Measurements from ENCODE around the gene CNTNAP2. TPM values are rescaled to one million over a fixed set of nuclear protein-coding genes. Genes with fewer than 3 reads are reported as not detected.

CNTNAP2 gene
- total and polyA plus RNA-seq, 9 of the 15 experiments (the other 6 are each of a cell fraction or from before 2014, with no cell fraction given), result 0.04 to 0.62 (median 0.09) TPM; not detected in 4

DNA sequence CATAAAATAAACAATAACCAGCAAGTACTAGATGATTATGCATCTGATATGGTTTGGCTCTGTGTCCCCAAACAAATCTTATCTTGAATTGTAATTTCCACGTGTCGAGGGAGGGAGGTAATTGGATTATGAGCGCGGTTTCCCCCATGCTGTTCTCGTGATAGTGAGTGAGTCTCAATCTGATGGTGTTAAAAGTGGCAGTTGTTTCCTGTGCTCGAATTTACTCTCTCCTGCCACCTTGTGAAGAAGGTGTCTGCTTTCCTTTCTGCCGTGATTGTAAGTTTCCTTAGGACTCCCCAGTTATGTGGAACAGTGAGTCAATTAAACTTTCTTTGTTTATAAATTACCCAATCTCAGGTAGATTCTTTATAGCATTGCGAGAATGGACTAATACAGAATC, 15.1 kb downstream of the CNTNAP2 start (continued):
- TF ChIP-seq, protein P1, sequence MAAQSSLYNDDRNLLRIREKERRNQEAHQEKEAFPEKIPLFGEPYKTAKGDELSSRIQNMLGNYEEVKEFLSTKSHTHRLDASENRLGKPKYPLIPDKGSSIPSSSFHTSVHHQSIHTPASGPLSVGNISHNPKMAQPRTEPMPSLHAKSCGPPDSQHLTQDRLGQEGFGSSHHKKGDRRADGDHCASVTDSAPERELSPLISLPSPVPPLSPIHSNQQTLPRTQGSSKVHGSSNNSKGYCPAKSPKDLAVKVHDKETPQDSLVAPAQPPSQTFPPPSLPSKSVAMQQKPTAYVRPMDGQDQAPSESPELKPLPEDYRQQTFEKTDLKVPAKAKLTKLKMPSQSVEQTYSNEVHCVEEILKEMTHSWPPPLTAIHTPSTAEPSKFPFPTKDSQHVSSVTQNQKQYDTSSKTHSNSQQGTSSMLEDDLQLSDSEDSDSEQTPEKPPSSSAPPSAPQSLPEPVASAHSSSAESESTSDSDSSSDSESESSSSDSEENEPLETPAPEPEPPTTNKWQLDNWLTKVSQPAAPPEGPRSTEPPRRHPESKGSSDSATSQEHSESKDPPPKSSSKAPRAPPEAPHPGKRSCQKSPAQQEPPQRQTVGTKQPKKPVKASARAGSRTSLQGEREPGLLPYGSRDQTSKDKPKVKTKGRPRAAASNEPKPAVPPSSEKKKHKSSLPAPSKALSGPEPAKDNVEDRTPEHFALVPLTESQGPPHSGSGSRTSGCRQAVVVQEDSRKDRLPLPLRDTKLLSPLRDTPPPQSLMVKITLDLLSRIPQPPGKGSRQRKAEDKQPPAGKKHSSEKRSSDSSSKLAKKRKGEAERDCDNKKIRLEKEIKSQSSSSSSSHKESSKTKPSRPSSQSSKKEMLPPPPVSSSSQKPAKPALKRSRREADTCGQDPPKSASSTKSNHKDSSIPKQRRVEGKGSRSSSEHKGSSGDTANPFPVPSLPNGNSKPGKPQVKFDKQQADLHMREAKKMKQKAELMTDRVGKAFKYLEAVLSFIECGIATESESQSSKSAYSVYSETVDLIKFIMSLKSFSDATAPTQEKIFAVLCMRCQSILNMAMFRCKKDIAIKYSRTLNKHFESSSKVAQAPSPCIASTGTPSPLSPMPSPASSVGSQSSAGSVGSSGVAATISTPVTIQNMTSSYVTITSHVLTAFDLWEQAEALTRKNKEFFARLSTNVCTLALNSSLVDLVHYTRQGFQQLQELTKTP (IDR thresholded peaks at IDR 0.05; ENCODE audit: low read depth in 1 of 2, partially characterized antibody in 2 of 2), result no peak
- TF ChIP-seq, protein P2, sequence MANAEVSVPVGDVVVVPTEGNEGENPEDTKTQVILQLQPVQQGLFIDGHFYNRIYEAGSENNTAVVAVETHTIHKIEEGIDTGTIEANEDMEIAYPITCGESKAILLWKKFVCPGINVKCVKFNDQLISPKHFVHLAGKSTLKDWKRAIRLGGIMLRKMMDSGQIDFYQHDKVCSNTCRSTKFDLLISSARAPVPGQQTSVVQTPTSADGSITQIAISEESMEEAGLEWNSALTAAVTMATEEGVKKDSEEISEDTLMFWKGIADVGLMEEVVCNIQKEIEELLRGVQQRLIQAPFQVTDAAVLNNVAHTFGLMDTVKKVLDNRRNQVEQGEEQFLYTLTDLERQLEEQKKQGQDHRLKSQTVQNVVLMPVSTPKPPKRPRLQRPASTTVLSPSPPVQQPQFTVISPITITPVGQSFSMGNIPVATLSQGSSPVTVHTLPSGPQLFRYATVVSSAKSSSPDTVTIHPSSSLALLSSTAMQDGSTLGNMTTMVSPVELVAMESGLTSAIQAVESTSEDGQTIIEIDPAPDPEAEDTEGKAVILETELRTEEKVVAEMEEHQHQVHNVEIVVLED (CRISPR knock-in tag; IDR thresholded peaks at IDR 0.05), result no peak

DNA sequence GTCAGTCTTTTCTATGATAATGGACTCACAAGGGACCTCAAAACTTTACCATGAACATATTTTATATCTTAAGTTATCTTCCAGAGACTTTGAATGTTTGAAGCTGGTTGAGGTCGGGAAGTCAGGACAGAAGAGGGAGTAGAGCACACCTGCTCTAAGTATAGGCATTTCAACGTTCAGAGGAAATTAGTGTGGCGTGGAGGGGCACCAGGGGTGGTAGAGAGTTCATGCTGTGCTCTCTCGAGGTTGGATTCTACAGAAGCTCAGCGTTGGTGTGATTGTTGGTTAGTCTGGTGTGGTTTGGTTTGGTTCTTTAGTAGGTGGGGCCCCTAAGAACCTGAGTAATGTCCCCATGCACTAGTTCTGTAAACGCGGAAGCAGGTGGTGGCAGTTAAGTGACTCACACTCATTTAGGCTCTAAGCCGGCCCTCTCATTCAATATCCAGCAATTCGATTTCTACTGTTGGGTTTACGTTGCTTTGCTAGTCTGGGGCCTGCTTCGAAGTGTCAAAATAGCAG, 19.8 kb downstream of the CNTNAP2 start:
- Histone ChIP-seq H3K9me1 (ENCODE audit: control insufficient read depth, insufficient read depth, low read length) (no peaks in the 10 kb centered on the region), H3K4me2 (ENCODE audit: insufficient read depth, low read length) (no peak overlapping the region), H4K20me1 (replicated peaks; ENCODE audit: control insufficient read depth, insufficient read depth, low read length) (no peaks in the 10 kb centered on the region), H3K36me3 (ENCODE audit: control insufficient read depth, insufficient read depth, low read length) (no peaks in the 10 kb centered on the region), H3K79me2 (ENCODE audit: control insufficient read depth, insufficient read depth, low read length) (no peaks in the 10 kb centered on the region), H3K27ac (ENCODE audit: extremely low read depth, low read depth, low read length) (no peak overlapping the region), H3K9ac (ENCODE audit: insufficient read depth in 1 of 2, low read depth in 2 of 2, low read length in 2 of 2) (no peak overlapping the region), H3K9me3 (replicated peaks; ENCODE audit: control insufficient read depth, insufficient read depth, low read depth, low read length) (no peaks in the 10 kb centered on the region), H3K4me1 (replicated peaks in 1 of 2; ENCODE audit: control insufficient read depth in 2 of 2, insufficient read depth in 2 of 2, low read length in 2 of 2) (no peaks in the 10 kb centered on the region), H2AFZ (ENCODE audit: low read depth, low read length) (no peak overlapping the region), H3K27me3 (ENCODE audit: control insufficient read depth in 2 of 2, insufficient read depth in 2 of 2, low read length in 2 of 2) (no peaks in the 10 kb centered on the region), H3K4me3 (no peak overlapping the region)
- WGBS (ENCODE audit: insufficient coverage, low coverage, missing lambda C conversion rate), result under 1% methylated on average over 11 of the region's 11 CpGs
- FAIRE-seq (no peak), DNase-seq (ENCODE audit: extremely low read depth in 1 of 4, low spot score in 3 of 4) (no peak), ATAC-seq (no peak)
- no TSS peak for BruUV-seq (replicated peaks)
- TF ChIP-seq NR2C2 (CRISPR knock-in tag; IDR thresholded peaks at IDR 0.05), result no peak
- no peak for TF ChIP-seq NR2C2 (tag; IDR thresholded peaks at IDR 0.05)
- no peak for TF ChIP-seq PCBP2 (IDR thresholded peaks at IDR 0.05; ENCODE audit: low read depth, low read length, poor library complexity, severe bottlenecking)
- no peak for TF ChIP-seq CHD2 (IDR thresholded peaks at IDR 0.05; ENCODE audit: low read depth, low read length)
- no peak for TF ChIP-seq HOXB6 (CRISPR knock-in tag; IDR thresholded peaks at IDR 0.05; ENCODE audit: borderline replicate concordance)
- no peak for TF ChIP-seq MYC (IDR thresholded peaks at IDR 0.05; ENCODE audit: low read depth, low read length)
- no peak for TF ChIP-seq MYC (CRISPR knock-in tag; IDR thresholded peaks at IDR 0.05; ENCODE audit: borderline replicate concordance, low read depth)
- TF ChIP-seq MAFG (tag; conservative IDR thresholded peaks at IDR 0.05), result no peak
- no peak for TF ChIP-seq NR1H2 (CRISPR knock-in tag; IDR thresholded peaks at IDR 0.05)
- in situ Hi-C loops (cut with MboI) (no loop called here), intact Hi-C loops (cut with micrococcal nuclease) (no loop called here)
- ChIA-PET CTCF (ENCODE audit: low intra/inter-chr PET ratio) (no interaction called here), POLR2A (no interaction called here)
